Body of pancreas (tissue), 4 donors: ENCODE data around the gene PPDPF. TPM values are rescaled to one million over a fixed set of nuclear protein-coding genes. Genes with fewer than 3 reads are reported as not detected.

Experiments
- ATAC-seq: fragments of 150-250 bp; one replicate; pipeline ENCODE4 v1.9.1; 2016
- DNase-seq, 4 donors: peaks; one replicate each; pipeline ENCODE4 v3.0.0-alpha.2; 2019
- H3K27ac ChIP-seq, 4 donors: fragments of 200-600 bp; sonication (generic); 1 replicate in 3 of 4; 2 replicates in 1 of 4; pipeline versions ENCODE4 v1.5.1 to v1.6.1; 2016 to 2019; ENCODE audit warnings: mild to moderate bottlenecking in 1 of 4, mixed read lengths in 1 of 4, moderate library complexity in 1 of 4
- H3K27me3 ChIP-seq, 2 donors: fragments of 200-600 bp; sonication (generic); one replicate each; pipeline ENCODE4 v1.6.0; 2016; ENCODE audit warnings: mild to moderate bottlenecking in 1 of 2
- H3K36me3 ChIP-seq, 2 donors: fragments of 200-600 bp; sonication (generic); replicated peaks in 1 of 2; 2 replicates each; pipeline ENCODE4 v1.5.1; 2016; ENCODE audit warnings: low read depth in 2 of 2; ENCODE audit not compliant: insufficient read depth in 1 of 2
- H3K4me1 ChIP-seq: fragments of 200-600 bp; sonication (generic); one replicate; pipeline ENCODE4 v1.6.0; 2016
- H3K4me3 ChIP-seq, 2 donors: fragments of 200-600 bp; sonication (generic); 1 replicate in 1 of 2; 2 replicates in 1 of 2; pipeline ENCODE4 v1.5.1; 2016 to 2019
- H3K9me3 ChIP-seq, 3 donors: fragments of 200-600 bp; sonication (generic); 1 replicate in 2 of 3; 2 replicates in 1 of 3; pipeline ENCODE4 v1.5.1; 2016
- CTCF ChIP-seq, 7 experiments: fragments of 450-650 bp in 4 of 7; fragments of 200-600 bp in 3 of 7; sonication (generic) in 3 of 7; IDR thresholded peaks; one replicate each; pipeline ENCODE4 v1.5.1; 2016 to 2019; ENCODE audit warnings: antibody characterized with exemption in 7 of 7
- POLR2A ChIP-seq, 3 donors: fragments of 450-650 bp; IDR thresholded peaks; one replicate each; pipeline ENCODE4 v1.6.1; 2016; ENCODE audit warnings: antibody characterized with exemption in 3 of 3, mild to moderate bottlenecking in 2 of 3
- WGBS, 2 donors: methylation state at CpG; one replicate each; pipeline ENCODE4 v1.1.5; 2017; 5-methylcytosine and 5-hydroxymethylcytosine counted together
- intact Hi-C: fragments of 100-400 bp; cut with DNase I; formaldehyde crosslinking; loops from one replicate; pipeline ENCODE4 v1.15.1; 2023
- total RNA-seq, 2 donors: library from RNA; depleted of rRNA; stranded (reverse); fragments of >200 nt; gene quantifications; one replicate each; pipeline ENCODE4 v1.1.0, GENCODE V29; 2016

The PPDPF gene
- total RNA-seq, 2 donors from 2014 or later, result 69.9 to 106 TPM

- intact Hi-C loops, result no loop called here
- Histone ChIP-seq H3K4me3 (no peak overlapping the region), H3K27ac (no peak overlapping the region), H3K27me3 (no peaks in the 10 kb centered on the region), H3K4me1 (peaks cover 4% of the 10 kb centered on the region), H3K9me3 (no peaks in the 10 kb centered on the region), H3K36me3 (peaks cover 0 to 2% of the 10 kb centered on the region in 2 donors)
- TF ChIP-seq CTCF (IDR thresholded peaks at IDR 0.05) (no peak), POLR2A (IDR thresholded peaks at IDR 0.05) (no peak)
- 87 to 91% methylated on average over 9 to 21 of the region's 36 CpGs for WGBS, 2 donors
- no peak for ATAC-seq
- no peak for DNase-seq
These were observed 41.2 kb downstream of the PPDPF start for GRCh38 chr20:63561624-63562396.

GRCh38 chr20:63562461-63563224 is 42.1 kb downstream of the PPDPF start:
- no peaks in the 10 kb centered on the region for H3K9me3 ChIP-seq
- DNase-seq (no peak), ATAC-seq (no peak)
- intact Hi-C loops, result no loop called here
- 80 to 92% methylated on average over 2 to 49 of the region's 54 CpGs for WGBS, 2 donors
- peaks cover 0 to 2% of the 10 kb centered on the region in 2 donors for H3K36me3 ChIP-seq
- H3K27ac ChIP-seq, result no peak overlapping the region
- no peak overlapping the region for H3K4me3 ChIP-seq
- H3K27me3 ChIP-seq, result no peaks in the 10 kb centered on the region
- TF ChIP-seq CTCF (IDR thresholded peaks at IDR 0.05) (no peak), POLR2A (IDR thresholded peaks at IDR 0.05) (no peak)
- H3K4me1 ChIP-seq, result peaks cover 6% of the 10 kb centered on the region

GRCh38 chr20:63563225-63563935 is 42.8 kb downstream of the PPDPF start:
- ATAC-seq (no peak), DNase-seq (no peak)
- WGBS, 2 donors, result 84 to 95% methylated on average over 5 to 43 of the region's 55 CpGs
- no peak overlapping the region for H3K4me3 ChIP-seq
- peaks cover 0 to 2% of the 10 kb centered on the region in 2 donors for H3K36me3 ChIP-seq
- H3K27me3 ChIP-seq, result no peaks in the 10 kb centered on the region
- peaks cover 6% of the 10 kb centered on the region for H3K4me1 ChIP-seq
- intact Hi-C loops, result no loop called here
- H3K9me3 ChIP-seq, result no peaks in the 10 kb centered on the region
- TF ChIP-seq POLR2A (IDR thresholded peaks at IDR 0.05) (no peak), CTCF (IDR thresholded peaks at IDR 0.05) (no peak)
- H3K27ac ChIP-seq, result no peak overlapping the region

GRCh38 chr20:63564036-63564810 is 43.7 kb downstream of the PPDPF start:
- Histone ChIP-seq H3K27me3 (no peaks in the 10 kb centered on the region), H3K9me3 (no peaks in the 10 kb centered on the region), H3K27ac (no peak overlapping the region), H3K36me3 (peaks cover 0 to 2% of the 10 kb centered on the region in 2 donors), H3K4me1 (peaks cover 6% of the 10 kb centered on the region), H3K4me3 (no peak overlapping the region)
- intact Hi-C loops, result no loop called here
- 96 to 98% methylated on average over 25 to 46 of the region's 62 CpGs for WGBS, 2 donors
- ATAC-seq (no peak), DNase-seq (no peak)
- TF ChIP-seq CTCF (IDR thresholded peaks at IDR 0.05), result no peak
